HG03457 (cell line): Measurements from ENCODE around the gene ADAMTSL4.
"Not testable (repeated sequence)": the region's sequence is repeated elsewhere in the genome, so short reads cannot be mapped to it uniquely, and the experiment has no call there.

Source experiments
- ATAC-seq: cut with Tn5 transposase; IDR thresholded peaks from one replicate; pipeline ENCODE4 v1.9.1; 2021; ENCODE audit warnings: moderate number of reproducible peaks; ENCODE audit not compliant: unreplicated experiment

ADAMTSL4 gene

DNA sequence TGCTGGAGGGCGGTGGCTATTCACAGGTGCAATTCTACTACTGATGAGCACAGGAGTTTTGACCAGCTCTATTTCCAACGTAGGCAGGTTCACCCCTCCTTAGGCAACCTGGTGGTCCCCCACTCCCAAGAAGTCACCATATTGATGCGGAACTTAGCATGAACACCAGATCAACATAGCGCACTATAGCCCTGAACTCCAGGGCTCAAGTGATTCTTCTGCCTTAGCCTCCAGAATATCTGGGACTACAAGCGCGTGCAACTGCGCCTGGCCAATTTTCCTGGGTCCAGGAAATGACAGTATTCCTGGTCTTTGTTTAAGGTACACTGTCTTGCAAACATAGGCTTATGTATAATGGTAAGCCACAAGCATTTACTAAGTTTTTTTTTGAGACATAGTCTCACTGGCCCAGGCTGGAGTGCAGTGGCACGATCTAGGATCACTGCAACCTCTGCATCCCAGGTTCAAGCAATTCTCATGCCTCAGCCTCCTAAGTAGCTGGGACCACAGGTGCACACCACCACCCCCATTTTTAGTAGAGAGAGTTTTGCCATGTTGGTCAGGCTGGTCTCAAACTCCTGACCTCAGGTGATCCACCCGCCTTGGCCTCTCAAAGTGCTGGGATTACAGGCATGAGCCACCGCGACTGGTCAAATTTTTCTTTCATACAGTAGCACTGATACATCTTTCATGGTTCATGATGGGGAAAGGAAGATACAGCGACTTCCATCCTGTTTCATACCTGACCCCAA lies 17.6 kb downstream of the ADAMTSL4 start:
- ATAC-seq, result no peak

DNA sequence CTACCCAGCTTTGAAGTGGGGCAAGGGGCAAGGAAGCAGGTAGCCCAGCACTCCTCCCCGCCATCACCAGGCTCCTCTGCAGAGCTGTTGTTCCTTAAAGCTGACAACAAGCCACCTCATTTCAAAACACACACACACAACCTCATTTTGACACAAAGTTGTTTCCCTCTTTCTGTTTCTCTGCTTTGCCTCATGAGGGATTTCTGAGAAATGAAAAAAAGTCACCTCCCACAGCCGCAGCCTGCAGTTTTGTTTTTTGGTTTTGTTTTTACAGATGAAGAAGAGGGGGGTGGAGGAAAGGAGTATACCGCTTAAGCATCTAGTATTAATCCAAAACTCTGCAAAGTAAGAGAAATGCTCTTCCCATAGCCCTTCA lies 18.1 kb downstream of the ADAMTSL4 start:
- ATAC-seq, result peak; percentile 26

DNA sequence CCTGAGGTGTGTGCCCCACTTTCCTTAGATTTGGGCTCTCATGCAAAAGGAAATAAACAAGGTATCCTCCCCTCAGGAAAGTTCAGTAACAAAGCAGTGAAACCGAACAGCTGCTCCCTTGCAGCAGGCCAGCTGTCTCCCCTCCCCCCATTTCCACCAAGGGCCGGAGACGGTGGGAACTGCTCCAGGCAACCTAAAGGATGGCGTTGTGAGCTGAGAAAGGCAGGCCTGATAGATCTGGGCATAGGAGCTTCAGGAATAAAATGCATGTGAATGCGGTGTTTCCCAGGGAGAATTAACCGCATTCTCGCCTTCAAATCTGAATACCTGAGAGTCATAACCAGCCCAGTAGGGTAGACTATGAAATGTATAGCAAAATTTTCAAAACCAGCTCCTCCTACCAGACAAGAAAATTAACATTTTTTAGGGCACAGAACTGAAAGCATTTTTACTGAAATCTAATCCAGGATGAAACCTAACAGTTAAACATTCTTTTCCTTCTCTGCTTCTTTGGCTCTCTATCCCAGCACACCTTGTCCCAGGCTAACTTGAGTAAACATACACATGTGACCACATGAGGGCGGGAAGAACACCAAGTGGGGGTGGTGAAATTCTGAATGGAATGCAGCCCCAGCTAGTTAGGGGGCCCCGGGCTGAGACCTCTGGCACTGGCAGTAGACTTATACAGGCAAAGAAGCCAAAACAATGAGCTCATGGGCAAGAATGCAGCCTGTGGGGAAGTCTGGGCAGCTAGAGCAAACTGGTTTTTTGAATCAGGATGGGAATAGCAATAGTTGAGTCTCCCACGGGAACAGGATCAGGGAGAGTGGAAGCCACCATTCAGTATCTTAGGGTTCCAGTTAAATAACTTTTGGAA lies 18.7 kb downstream of the ADAMTSL4 start:
- peak; percentile 13 for ATAC-seq

DNA sequence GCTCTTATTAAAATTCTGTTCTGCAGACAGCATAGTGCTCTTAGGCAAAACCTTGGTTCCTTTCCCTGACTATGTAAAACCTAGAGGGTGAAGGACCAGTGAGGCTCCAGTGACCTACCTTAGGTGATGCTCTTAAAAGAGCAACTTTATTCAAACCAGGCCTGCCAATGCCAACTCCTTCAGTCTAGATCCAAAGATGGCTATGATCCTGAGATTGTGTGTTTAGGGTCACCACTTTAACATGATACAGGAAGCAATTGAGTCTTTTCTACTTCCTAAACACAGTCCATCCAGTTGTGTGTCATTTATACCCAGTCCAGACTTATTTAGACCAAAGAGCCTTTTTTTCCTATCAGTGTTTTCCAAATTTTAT lies 19.4 kb downstream of the ADAMTSL4 start:
- no peak for ATAC-seq

DNA sequence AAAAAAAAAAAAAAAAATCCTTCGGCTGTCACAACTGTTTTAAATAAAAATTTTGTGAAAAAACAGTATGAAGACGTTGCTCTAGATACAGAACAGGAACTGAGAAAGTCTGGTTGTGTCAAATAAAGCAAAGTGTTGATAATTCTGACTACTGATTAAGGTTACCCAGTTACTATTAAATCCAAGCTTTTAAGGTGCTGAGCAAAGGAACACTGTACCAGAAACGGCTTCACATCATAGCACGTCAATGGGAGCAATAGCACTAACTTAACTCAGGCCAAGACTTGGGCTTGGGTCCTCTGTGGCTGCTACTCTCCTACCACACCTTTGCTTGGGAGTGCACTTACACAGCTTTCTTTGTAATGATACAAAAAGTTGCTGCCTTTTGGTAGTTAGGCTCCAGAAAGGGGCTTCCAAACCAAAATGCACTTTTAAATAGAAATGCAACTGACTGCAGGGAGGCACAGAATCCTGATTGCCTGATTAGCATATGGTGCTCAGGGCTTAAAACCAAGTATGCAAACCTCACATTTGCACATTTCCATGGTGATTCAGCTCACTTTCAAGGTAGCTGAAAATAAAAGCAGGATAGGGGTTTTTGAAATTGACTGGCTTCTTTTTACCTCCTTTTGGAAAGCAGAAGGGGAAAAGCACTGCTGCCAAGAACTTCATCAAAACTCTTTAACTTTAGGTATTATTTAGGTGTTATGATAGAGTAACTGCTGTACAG lies 23.9 kb downstream of the ADAMTSL4 start:
- no peak for ATAC-seq

DNA sequence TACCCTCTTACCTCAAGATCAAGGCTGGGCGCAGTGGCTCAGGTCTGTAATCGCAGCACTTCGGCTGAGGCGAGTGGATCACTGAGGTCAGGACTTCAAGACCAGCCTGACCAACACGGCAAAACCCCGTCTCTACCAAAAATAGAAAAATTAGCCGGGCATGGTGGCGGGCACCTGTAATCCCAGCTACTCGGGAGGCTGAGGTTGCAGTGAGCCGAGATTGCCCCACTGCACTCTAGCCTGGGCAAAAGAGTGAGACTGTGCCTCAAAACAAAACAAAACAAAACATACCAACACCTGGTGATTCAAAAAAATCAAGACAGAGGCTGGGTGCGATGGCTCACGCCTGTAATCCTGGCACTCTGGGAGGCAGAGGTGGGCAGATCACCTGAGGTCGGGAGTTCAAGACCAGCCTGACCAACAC lies 24.5 kb downstream of the ADAMTSL4 start:
- ATAC-seq, result not testable (repeated sequence)

DNA sequence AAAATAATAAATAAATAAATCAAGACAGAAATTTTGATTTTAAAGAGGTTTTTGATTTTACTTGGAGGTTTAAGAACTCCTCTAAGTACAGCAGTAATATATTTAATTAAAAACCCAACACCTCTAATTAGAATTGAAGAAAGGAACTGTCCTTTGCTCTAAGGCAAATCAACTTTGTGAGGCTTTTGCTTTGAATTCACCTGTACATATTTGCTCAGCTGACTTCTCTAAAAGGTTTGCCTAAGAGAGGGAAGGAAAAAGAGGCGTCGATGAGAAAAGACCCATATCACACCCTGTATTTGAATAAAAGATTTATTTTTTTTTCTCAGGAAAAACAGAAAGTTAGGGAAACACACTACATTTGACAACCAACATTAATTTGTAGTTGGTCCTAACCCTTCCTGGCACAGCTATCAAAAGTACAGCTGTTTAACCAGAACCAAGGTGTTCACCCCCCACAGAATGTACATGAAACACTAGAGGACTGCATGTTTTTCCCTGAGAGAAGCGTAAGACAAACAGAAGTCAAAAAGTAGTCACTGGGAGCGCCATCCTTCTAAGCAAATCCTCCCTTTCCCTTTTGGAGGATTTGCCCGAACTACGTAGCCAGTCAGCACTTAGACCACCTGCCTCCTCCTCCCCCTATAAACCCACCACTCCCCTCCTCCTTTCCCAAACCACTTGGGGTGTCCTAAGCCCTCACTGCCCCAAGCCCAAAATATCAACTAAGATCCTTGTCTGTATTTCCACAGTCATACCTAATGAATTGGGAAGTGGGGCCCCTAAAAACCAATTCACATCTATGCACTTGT lies 25.3 kb downstream of the ADAMTSL4 start:
- no peak for ATAC-seq

DNA sequence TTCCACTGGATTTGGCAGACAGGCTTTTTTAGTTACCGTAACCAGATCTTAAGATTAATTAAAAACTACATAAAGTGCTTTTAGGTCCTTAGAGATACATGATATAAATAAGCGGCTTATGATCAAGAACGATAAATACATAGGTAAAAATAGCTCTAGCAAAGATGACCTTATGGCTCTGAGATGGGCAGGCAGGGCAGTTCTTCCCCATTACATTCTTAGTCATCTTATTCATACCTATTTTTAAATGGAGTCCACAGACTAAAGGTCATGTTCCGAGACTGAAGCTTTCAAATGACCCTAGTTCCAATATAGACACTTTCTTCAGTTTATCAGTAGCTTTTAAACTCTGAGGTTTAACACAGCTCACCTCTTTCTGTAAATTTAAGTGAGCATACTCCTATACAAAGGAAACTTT lies 25.9 kb downstream of the ADAMTSL4 start:
- ATAC-seq, result no peak

DNA sequence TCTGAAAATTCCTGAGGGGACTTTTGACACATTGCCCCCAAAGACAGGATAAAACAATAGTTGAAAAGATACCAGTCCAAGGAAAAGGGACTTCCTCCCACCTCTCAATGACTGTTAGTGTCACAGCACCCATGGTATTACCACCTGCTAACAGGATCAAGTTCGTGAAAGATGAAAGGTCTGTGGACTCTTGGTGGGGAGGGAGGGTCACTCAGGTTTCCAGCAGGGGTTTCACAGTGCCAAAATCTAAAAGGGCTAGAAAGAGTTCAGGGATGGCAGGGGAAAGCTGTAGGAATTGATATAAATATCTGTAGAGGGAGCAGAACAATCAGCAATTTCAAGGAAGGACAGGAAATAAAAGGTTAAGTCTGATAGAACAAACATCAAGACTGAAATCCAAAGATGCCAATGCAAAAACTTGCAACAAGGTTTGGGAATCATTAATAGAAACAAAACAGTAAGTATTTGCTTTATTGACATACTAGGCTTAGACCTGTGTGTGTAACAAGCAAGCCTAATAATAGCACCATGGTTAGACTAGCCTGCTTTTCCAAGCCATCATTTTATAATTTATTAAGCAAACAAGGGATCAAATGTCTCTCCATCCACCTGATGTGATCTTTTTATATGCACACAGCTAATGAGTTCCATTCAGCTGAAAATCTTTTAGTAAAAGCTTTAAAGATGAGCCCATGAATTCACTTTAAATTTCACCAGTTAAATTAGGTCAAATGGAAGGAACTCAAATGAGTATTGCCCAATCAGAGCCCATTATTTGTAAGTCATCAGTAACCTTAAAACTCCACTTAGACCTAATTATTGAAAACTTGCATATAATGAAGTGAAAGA lies 26.5 kb downstream of the ADAMTSL4 start:
- ATAC-seq, result no peak

DNA sequence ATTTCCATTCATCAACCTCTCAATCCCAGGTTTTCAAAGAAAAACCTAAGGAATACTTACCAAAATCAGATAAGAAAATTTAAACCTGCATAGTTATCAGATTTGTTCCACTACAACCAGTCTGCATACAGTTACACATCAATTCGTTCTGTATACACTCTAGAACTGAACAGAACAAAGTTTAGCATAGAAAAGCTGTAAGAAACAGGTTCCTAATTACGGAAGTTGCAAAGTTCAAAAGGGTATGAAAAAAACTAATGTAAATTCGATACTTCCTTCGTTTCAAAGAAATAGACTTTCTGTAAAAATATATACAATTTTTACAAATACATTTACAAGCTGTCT lies 27.1 kb downstream of the ADAMTSL4 start:
- ATAC-seq, result no peak

DNA sequence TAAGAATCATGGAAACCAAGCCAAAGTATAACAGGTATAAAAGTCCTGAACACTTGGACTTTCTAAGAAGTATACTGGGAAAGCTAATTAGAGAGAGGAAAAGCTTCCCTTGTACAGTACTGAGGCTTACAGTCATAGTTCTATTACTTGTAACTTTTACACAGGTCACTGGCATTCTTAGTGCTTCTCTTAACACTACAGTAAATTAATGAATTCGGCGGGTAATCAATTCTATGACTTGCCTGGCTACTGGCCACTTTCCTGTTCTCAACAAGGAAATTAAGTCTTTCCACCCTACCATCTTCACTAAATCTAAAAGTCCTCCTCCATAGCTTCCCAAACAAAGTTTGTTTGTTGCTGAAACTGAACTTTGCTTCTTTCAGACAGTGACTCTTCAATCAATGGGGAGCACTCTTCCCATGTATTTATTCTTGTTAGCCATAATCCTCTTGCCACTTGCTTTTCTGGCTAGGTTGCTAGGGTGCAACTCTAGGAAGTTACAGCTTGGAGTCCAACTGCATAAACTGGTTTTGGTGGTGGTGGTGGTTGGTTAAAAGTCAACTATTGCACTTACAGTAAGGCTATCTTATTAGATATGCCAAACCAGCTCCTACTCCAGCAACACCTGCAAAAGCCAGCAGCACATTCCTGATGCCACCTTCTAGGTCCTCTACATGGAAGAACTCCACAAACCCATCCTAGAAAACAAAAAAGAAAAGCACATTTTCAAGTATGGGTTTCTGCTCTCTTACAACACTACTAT lies 27.8 kb downstream of the ADAMTSL4 start:
- no peak for ATAC-seq

DNA sequence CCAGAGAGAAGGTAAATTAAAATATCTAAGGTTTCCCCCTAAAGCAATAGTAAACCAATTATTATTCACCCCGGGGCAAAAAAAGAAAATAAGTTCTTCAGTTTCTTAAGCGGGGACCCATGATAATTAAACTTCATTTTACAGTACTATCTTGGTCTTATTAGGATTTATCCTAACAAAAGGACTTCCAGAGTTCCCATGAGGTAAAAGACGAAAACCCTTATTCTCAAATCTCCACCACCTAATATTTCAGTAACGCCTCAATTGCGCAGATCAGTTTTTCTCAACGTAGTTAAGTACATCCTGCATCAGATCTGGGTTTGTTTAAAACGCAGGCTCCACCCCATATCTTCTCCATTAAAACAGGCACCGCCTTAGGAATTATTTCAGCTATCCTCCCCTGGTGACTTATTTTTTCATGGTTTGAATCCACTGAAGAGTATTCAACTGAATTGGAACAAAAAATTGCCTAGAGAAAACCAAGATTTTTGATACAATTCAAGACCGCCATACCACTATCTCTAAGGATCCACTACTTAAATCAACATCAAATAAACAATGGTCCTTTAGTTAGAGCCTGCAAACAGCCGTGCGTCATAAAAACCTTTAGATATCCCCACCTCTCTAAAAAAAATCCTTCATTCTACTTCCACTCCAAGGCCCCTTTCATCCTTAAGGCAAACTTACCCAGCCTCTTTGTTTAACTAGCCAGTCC lies 28.5 kb downstream of the ADAMTSL4 start:
- no peak for ATAC-seq

DNA sequence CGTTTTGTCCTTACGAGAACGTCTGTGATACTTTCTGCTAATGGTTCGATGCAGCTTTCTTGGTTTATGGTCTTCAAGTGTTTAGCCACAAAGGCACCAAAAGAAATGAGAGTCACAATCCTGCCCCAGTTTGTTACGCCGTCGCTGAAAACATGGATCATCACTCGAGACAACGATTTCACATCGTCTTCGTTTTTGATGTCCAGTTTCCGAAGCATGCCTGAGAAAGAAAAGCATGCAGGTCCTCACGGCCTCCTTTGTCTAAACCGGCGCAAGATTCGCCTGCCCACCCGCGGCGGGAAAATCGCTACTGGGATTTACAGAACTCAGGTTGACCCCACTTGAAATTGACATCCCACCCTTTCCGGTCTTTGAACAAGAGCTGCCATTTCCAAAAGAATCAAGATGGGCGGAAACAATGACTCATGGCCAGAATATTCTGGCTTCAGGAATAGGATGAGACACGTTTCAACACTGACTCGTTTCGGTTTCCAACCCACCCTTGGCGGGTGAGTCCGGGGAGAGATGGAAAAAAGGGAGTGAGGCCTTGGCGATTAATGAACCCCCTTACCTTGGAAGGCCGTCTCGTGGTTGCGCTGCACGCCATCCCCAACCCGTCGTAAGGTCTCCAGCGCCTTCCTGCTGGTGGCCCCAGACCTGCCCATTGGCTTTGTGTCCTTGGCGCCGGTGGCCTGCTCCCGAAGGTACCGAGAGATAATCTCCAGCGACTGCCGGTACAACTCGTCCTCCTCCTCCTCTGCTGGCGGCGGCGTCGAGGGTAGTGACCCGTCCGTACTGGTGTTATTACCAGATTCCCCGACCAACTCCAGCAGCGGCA lies 29.3 kb downstream of the ADAMTSL4 start:
- no peak for ATAC-seq

DNA sequence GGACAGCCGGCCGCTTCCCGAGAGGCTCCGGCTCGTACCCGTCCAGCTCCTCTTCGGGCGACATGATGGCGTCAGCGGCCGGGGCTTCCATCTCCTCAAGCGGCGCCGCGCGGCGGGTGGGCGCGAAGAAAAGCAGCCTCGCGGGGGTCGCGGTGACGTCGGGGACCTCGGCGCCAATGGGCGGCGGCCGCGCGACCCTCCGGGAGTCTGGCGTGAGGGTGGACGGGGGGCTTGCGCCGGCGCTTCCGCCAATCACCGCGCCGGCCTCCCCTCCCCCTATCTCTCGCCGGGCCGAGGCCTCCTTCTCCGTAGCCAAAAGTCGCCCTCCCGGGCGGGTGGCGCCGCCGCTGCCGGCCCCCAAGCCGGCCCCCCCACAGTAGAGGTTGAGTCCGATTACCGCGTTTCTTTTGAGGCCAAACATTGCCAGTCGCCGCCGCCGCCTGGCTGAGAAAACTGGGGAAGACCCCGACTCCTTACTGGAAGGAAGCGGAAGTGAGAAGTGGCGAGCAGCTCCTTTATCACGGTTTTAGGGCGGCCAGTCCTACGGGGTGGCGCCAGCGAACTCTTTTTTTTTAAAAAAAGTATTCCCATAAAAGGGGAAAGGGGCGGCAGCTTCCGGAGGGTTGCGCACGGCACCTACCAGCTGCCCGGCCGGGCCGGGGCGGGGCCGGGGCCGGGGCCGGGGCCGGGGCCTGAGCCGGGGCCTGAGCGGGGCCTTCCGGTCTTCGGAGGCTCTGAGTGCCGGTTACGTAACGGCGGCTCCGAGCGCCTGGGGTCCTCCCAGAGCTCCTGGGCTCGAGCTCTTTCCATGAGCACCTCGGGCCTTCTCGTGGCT lies 30.1 kb downstream of the ADAMTSL4 start, which contains the start of gene MCL1:
MCL1 (minus strand) TSS at position 501 of the 835 bp plus-strand sequence; CDS start at position 421, 80 bp downstream.
- ATAC-seq, result peak; percentile 70

DNA sequence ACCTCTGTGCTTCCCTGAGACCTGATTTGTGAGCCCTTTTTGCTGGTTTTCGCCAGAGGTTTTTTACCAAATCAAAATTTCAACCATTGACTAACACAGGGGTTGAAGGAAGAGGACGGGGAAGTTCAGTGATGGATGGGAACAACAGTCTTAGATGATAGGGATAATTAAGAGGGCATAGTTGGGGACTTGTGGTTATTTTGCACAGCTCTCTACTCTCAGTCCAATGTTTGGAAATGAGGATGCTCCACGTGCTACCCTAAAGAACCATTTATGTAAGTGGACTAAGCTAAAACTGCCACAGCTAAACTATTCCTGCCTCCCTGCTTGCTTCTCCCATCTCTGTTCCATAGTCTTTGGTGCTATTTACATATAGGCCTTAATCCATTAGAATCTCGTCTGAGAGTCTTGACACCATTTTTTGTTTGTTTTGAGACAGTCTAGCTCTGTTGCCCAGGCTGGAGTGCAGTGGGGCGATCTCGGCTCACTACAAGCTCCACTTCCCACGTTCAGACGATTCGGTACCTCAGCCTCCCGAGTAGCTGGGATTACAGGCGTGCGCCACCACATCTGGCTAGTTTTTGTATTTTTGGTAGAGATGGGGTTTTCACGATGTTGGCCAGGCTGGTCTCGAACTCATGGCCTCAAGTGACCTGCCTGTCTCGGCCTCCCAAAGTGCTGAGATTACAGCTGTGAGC lies 30.9 kb downstream of the ADAMTSL4 start:
- no peak for ATAC-seq

DNA sequence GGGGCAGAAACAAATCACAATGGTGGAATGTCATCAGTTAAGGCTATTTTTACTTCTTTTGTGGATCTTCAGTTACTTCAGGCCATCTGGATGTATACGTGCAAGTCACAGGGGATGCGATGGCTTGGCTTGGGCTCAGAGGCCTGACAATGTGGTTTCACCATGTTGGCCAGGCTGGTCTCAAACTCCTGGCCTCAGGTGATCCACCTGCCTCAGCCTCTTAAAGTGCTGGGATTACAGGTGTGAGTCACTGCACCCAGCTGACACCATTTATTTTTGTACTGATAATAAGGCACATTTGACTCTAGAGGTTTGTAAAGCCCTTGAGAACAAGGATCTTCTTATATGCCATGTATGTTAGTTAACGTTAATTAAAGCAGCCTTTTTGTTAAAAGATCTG lies 31.8 kb downstream of the ADAMTSL4 start:
- not testable (repeated sequence) for ATAC-seq
